GM21717 (cell line): Measurements from ENCODE around the gene PXDN.
"Not testable (repeated sequence)": the region's sequence is repeated elsewhere in the genome, so short reads cannot be mapped to it uniquely, and the experiment has no call there.

ENCODE experiments used
- ATAC-seq: cut with Tn5 transposase; IDR thresholded peaks from one replicate; pipeline ENCODE4 v1.9.1; 2021; ENCODE audit warnings: mild to moderate bottlenecking, moderate library complexity; ENCODE audit not compliant: unreplicated experiment

The PXDN gene

GRCh38 chr2:1727796-1728474 is 16.4 kb downstream of the PXDN start:
- ATAC-seq = no peak

GRCh38 chr2:1727101-1727771 is 17.1 kb downstream of the PXDN start:
- no peak for ATAC-seq

GRCh38 chr2:1726558-1726957 is 17.8 kb downstream of the PXDN start:
- ATAC-seq = no peak

GRCh38 chr2:1724351-1724750 is 20.0 kb downstream of the PXDN start:
- not testable (repeated sequence) for ATAC-seq

- ATAC-seq = no peak
Observed at GRCh38 chr2:1723397-1724042, 20.8 kb downstream of the PXDN start.

GRCh38 chr2:1722692-1723091 is 21.6 kb downstream of the PXDN start:
- no peak for ATAC-seq

GRCh38 chr2:1721706-1722646 is 22.3 kb downstream of the PXDN start:
- ATAC-seq = no peak

GRCh38 chr2:1718339-1719220 is 25.7 kb downstream of the PXDN start:
- ATAC-seq = no peak

GRCh38 chr2:1717113-1717512 is 27.2 kb downstream of the PXDN start:
- no peak for ATAC-seq

- ATAC-seq = no peak
Observed at GRCh38 chr2:1716441-1716840, 27.9 kb downstream of the PXDN start.

- ATAC-seq = not testable (repeated sequence)
Observed at GRCh38 chr2:1716014-1716305, 28.4 kb downstream of the PXDN start.

GRCh38 chr2:1715184-1716013 is 28.9 kb downstream of the PXDN start:
- no peak for ATAC-seq

GRCh38 chr2:1714291-1715064 is 29.8 kb downstream of the PXDN start:
- no peak for ATAC-seq

- ATAC-seq = no peak
Observed at GRCh38 chr2:1713839-1714236, 30.5 kb downstream of the PXDN start.

GRCh38 chr2:1713142-1713838 is 31.0 kb downstream of the PXDN start:
- ATAC-seq = no peak

GRCh38 chr2:1709946-1710560 is 34.3 kb downstream of the PXDN start:
- ATAC-seq = no peak

- no peak for ATAC-seq
Observed at GRCh38 chr2:1709335-1709605, 35.0 kb downstream of the PXDN start.
